IPS DF 4.7 (cell line): ENCODE results near the gene STOML1.

Experiments used
- DNase-seq: peaks from one replicate; pipeline ENCODE4 v3.0.0-alpha.2; 2013; ENCODE audit warnings: low spot score; ENCODE audit errors: extremely low read depth

Gene STOML1, protein sequence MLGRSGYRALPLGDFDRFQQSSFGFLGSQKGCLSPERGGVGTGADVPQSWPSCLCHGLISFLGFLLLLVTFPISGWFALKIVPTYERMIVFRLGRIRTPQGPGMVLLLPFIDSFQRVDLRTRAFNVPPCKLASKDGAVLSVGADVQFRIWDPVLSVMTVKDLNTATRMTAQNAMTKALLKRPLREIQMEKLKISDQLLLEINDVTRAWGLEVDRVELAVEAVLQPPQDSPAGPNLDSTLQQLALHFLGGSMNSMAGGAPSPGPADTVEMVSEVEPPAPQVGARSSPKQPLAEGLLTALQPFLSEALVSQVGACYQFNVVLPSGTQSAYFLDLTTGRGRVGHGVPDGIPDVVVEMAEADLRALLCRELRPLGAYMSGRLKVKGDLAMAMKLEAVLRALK

DNA sequence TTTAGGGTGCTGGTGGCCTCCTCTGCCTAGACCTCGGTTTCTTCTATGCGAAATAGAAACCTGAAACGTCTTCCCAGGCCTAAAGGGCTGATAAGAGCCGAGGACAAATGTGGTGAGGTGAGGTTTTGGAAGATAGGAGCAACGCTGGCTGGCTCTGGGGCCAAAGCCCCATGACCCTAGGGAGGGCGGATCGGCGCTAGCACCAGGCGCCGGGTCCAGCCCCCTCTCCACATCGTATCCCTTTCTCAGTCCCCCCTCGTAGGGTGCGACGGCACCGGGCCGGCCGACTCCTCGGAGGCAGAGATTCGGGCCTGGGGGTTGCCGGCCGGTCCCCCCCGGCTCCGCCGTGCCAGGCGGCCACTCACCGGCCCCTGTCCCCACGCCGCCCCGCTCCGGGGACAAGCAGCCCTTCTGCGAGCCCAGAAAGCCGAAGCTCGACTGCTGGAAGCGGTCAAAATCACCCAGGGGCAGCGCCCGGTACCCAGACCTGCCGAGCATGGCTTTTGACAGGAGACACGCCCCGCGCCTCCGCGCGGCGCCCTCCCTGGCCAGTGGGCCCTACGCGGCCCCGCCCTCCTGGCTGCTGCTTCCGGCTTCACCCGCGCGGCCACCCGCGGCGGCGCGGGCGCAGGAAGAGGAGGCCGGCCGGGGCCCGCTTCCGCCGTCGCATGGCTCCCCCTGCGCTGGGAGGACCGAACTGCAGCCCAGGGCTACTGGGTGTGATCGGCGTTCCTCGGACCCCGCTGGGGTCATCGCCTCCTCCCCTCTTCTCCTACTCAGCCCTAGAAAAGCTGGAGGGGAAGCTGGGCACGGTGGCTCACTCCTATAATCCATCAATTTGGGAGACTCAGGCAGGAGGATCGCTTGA is at the start of gene STOML1:
TSS of gene STOML1 (minus strand) at position 570 of the 868 bp plus-strand sequence. CDS start at position 498, 72 bp downstream.
- DNase-seq, result peak; percentile 80

DNA sequence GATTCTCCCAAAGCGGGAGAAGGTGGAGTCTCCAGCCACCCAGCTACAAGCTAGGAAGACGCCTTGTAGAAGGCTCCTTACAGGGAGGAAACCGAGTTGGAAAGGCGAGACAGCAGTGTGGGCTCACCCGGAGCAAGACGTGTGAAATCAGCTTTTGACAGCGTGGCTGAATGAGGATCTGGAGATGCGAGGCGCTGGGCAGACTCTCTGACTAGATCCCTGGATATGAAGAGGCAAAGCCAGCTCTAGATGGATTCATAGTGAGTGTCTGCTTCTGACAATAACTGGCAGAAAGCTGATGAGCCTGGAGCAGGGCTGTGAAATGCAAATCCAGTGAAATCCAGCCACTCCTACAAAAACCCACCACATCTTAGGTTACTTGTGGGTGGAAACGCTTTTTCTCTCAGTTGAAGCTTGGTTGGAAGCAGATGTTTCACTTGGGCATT is 49.2 kb upstream of the STOML1 start:
- no peak for DNase-seq

DNA sequence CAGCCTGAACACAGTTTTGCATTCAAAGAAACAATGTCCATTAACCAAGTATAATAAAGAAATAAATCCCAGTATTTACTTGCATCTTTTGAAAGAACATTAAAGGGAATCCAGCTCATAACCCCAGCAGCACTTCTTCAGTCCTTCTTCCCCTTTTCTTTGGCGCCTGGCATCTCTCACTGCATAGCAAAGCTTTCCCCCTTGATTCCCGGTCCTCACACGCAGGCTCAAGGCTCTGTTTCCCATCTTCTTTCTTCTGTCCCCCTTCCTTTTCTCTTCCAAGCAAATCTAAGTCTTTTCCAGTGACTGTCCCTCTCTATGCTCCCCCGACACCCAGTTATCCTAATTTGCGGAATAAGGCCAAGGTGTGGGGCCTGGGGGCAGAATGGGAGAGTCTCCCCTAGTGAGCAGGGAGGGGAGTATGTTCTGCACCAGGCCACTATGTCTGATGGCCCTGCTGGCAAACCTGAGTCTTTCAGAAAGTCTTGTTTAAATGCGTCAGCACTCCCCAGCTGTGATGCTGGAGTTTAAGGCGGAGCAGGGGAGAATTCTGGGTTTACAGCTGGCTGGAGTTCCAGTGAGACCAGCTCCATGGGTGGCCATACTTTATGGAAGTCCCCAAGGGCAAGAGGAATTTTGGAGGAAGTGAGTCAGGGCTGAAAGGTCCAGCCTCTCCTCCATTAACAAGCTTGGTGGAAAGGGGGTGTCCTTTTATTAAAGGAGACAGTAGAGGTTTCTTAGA is 48.2 kb upstream of the STOML1 start:
- no peak for DNase-seq

DNA sequence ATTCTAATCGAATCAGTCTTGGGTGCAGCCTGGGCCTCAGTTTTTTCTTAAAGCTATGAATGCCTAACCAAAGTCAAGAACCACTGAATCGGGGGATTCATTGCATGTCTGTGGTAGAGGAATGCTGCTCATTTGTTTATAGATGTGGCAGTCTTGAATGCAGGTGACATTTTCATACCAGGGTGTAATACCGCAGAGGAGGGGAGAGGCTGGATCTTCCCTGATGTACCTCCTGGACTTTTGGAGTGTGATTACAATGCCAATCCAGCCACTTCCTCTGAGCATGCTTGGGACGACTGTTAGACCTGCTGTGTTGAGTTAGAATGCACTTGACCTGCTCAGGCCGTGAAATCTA is 47.5 kb upstream of the STOML1 start:
- DNase-seq, result no peak

GRCh38 chr15:74038707-74039655 is 46.9 kb upstream of the STOML1 start:
- DNase-seq, result no peak

DNA sequence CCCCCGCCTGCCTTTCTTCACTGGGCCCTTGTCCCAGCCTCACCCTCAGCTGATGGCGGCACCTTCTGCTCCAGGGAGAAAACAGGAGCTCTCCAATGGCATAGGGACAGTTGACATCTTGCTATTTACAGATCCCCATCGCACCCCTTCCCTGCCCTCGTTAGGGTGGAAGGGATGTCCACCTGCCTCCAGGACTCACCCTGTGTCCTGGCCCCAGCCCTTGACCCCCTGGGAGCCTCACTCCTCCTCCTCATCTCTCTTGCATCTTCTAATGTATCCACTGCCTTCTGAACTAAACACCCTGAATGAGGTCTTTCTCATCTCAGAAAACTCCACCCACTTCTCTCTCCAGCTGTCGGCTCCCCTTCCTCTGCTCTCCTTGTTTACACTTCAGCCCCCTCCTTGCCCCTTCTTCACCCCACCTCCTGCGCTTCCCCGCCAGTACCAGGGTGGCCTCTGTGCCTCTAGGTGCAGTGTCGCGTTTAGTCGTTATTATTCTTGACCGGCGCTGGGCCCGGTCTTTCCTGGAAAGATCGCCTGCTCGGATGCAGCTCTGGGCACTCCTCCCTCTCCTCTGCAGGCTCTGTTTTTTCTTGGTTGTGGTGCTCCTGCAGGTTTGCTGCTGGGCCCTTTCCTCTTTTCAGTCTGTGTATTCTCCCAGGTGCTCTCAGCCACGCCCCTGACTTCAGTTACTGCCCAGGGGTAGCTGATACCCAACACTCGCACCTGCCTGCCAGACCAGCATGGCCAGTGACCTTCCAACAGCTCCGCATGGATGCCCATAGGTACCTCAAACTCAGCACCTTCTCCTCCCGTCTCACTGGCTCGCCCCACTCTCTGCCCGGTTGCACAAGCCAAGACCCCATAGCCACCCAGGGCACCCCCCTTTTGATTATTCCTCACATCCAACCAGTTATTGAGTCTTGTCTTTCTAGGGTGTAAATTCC is 45.3 kb upstream of the STOML1 start:
- DNase-seq, result no peak

DNA sequence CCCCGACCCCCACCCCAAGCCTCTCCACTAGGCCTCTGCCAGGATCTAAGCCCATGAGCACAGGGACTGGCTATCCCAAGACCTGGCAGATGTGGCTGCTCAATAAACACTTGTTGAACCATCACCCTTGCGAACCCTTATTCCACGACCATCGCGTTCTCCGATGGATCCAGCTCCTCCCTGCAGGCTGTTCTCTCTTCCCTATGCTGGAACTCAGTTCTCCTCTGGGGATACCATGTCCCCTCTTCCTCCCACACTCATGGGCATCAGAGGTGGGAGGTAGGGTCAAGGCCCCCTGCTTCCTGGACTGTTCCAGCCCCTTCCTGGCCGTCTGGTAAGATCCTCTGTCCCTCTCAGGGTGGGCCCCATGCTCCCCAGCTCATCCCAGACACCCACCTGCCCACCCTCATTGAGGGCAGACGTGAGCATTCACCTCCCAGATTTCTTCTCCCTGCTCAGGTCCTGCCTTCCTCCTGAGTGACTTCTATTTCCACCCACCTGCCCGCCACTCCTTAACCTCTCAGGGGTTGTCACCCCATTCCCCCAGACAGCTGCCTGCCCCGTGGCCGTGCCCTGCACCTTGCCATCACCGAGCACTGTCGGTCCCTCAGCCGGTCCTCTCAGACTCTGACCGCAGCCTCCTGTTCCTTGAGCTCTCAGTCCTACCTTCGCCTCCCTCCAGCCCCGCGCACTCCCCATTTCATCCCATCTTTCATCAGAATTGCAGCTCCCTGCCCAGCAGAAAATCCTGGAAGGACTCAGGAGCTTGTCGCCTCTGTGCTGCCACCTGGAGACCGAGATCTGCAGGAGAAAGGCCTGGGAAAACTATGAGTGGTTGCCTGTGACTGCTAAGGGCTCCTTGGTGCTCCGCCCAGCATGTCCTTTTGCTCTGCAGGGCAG is 44.4 kb upstream of the STOML1 start:
- peak; percentile 38 for DNase-seq

- DNase-seq, result no peak
These were observed 43.3 kb upstream of the STOML1 start for GRCh38 chr15:74035121-74036017.

- DNase-seq, result no peak
These were observed 42.2 kb upstream of the STOML1 start for GRCh38 chr15:74034206-74034755.

GRCh38 chr15:74032606-74033561 is 40.8 kb upstream of the STOML1 start:
- no peak for DNase-seq

GRCh38 chr15:74032046-74032445 is 40.0 kb upstream of the STOML1 start:
- no peak for DNase-seq

DNA sequence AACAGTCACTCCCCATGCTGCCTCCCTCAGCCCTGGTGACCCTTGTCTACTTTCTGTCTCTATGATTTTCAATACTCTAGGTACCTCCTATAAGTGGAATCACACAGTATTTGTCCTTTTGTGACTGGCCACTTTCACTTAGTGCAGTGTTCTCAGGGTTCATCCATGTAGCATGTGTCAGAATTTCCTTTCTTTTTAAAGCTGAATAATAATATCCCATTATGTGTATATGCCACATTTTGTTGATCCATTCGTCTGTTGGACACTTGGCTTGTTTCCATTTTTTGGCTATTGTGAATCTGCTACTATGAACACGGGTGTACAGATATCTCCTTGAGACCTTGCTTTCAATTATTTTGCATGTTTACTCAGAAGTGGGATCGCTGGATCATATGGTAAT is 36.6 kb upstream of the STOML1 start:
- DNase-seq, result no peak

- no peak for DNase-seq
These were observed 35.6 kb upstream of the STOML1 start for GRCh38 chr15:74027688-74028087.

GRCh38 chr15:74025436-74025835 is 33.3 kb upstream of the STOML1 start:
- DNase-seq, result no peak

GRCh38 chr15:74024687-74025086 is 32.6 kb upstream of the STOML1 start:
- no peak for DNase-seq
